Activated CD4-positive, alpha-beta T cell treated with anti-CD3 and anti-CD28 coated beads for 1 hour (primary cell): Measurements from ENCODE around the gene STAB1.

Source experiments
- DNase-seq: peaks from one replicate; pipeline ENCODE4 v3.0.0-alpha.2; 2020

STAB1 gene

GRCh38 chr3:52494886-52495495, at the start of gene STAB1:
STAB1 (plus strand) TSS chr3:52495338; CDS start chr3:52495414, 76 bp downstream.
- no peak for DNase-seq

GRCh38 chr3:52446042-52446441, 49.1 kb upstream of the STAB1 start:
- DNase-seq, result no peak

GRCh38 chr3:52446631-52447511, 48.3 kb upstream of the STAB1 start:
- DNase-seq, result peak; percentile 52

- no peak for DNase-seq
These were observed 47.4 kb upstream of the STAB1 start for GRCh38 chr3:52447512-52448355.

GRCh38 chr3:52450489-52451236, 44.5 kb upstream of the STAB1 start:
- DNase-seq, result no peak

- DNase-seq, result no peak
These were observed 43.7 kb upstream of the STAB1 start for GRCh38 chr3:52451237-52452083.

GRCh38 chr3:52452126-52452525, 43.0 kb upstream of the STAB1 start:
- DNase-seq, result no peak

GRCh38 chr3:52452570-52453221, 42.4 kb upstream of the STAB1 start:
- DNase-seq, result no peak

GRCh38 chr3:52453496-52454249, 41.5 kb upstream of the STAB1 start, which contains the start of gene TNNC1:
TNNC1 (minus strand) TSS chr3:52454041; CDS start chr3:52454015, 26 bp downstream.
- no peak for DNase-seq

- DNase-seq, result no peak
These were observed 40.7 kb upstream of the STAB1 start for GRCh38 chr3:52454250-52454937.

GRCh38 chr3:52454938-52455282, 40.2 kb upstream of the STAB1 start:
- DNase-seq, result no peak

GRCh38 chr3:52455283-52456168, 39.6 kb upstream of the STAB1 start, which contains the start of gene NISCH:
NISCH (plus strand) TSS chr3:52455604; CDS start chr3:52455642, 38 bp downstream.
- peak; percentile 95 for DNase-seq

GRCh38 chr3:52456169-52456799, 38.9 kb upstream of the STAB1 start:
- DNase-seq, result no peak

GRCh38 chr3:52456800-52457183, 38.3 kb upstream of the STAB1 start:
- DNase-seq, result no peak

GRCh38 chr3:52458031-52458760, 36.9 kb upstream of the STAB1 start:
- DNase-seq, result no peak

GRCh38 chr3:52458770-52459545, 36.2 kb upstream of the STAB1 start:
- no peak for DNase-seq
